ENCODE data around the gene HPSE2.

HPSE2 gene

GRCh38 chr10:98461500-98461842, 774.2 kb downstream of the HPSE2 start:
- Histone ChIP-seq H2AFZ (ENCODE audit: low read depth, low read length) (no peak overlapping the region), H3K4me2 (ENCODE audit: low read length) (no peak overlapping the region), H3K27ac (ENCODE audit: low read length) (no peak overlapping the region), H4K20me1 (ENCODE audit: insufficient read depth, low read length) (no peaks in the 10 kb centered on the region), H3K27me3 (ENCODE audit: low read depth, low read length) (no peaks in the 10 kb centered on the region), H3K4me1 (ENCODE audit: low read length) (no peaks in the 10 kb centered on the region), H3K9me3 (ENCODE audit: insufficient read depth, low read length) (no peaks in the 10 kb centered on the region), H3K36me3 (replicated peaks; ENCODE audit: low read depth, low read length) (no peaks in the 10 kb centered on the region), H3K9ac (ENCODE audit: low read length) (no peak overlapping the region), H3K79me2 (ENCODE audit: low read length) (no peaks in the 10 kb centered on the region), H3K4me3 (ENCODE audit: low read length) (no peak overlapping the region)
- TF ChIP-seq, protein P1, sequence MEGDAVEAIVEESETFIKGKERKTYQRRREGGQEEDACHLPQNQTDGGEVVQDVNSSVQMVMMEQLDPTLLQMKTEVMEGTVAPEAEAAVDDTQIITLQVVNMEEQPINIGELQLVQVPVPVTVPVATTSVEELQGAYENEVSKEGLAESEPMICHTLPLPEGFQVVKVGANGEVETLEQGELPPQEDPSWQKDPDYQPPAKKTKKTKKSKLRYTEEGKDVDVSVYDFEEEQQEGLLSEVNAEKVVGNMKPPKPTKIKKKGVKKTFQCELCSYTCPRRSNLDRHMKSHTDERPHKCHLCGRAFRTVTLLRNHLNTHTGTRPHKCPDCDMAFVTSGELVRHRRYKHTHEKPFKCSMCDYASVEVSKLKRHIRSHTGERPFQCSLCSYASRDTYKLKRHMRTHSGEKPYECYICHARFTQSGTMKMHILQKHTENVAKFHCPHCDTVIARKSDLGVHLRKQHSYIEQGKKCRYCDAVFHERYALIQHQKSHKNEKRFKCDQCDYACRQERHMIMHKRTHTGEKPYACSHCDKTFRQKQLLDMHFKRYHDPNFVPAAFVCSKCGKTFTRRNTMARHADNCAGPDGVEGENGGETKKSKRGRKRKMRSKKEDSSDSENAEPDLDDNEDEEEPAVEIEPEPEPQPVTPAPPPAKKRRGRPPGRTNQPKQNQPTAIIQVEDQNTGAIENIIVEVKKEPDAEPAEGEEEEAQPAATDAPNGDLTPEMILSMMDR (IDR thresholded peaks at IDR 0.05; ENCODE audit: low read depth, low read length), result no peak
- TF ChIP-seq EZH2phosphoT487 (IDR thresholded peaks at IDR 0.05; ENCODE audit: low read depth), result no peak

DNA sequence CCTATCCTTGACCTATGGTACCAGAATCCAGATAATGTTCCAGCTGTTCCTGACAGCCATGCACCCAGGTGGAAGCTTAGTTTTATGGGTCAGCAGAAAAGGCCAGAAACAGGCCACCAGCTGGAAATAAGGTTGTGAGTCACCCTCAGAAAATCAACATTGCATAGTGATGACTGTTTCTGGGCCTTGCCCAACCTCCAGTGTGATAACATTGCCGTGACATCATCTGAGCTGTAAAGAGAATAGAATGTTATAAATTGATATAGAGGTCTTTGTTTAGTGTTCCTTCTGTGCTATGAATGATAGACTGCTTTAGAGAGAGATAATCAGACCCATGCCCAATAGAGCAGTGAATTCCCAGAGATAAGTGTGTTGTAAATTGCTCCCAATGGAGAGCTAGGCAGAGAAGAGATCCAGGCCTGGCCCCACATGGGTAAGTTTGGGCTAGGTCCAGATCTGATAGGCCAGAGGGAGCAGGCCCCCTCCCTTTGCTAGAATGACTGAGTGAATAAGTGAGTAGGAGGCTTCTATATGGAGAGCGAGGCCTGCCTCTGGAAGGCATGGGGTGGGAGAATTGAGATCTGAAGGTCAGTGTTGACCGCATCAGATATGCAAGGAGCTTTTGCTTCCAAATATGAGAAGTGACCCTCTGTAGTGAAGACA, 774.7 kb downstream of the HPSE2 start:
- Histone ChIP-seq H3K4me2 (ENCODE audit: low read length) (no peak overlapping the region), H3K27me3 (ENCODE audit: low read depth, low read length) (no peaks in the 10 kb centered on the region), H3K4me3 (ENCODE audit: low read length) (no peak overlapping the region), H3K9me3 (ENCODE audit: insufficient read depth, low read length) (no peaks in the 10 kb centered on the region), H3K4me1 (ENCODE audit: low read length) (no peaks in the 10 kb centered on the region), H3K79me2 (ENCODE audit: low read length) (no peaks in the 10 kb centered on the region), H3K9ac (ENCODE audit: low read length) (no peak overlapping the region), H2AFZ (ENCODE audit: low read depth, low read length) (no peak overlapping the region), H4K20me1 (ENCODE audit: insufficient read depth, low read length) (no peaks in the 10 kb centered on the region), H3K27ac (ENCODE audit: low read length) (no peak overlapping the region), H3K36me3 (replicated peaks; ENCODE audit: low read depth, low read length) (no peaks in the 10 kb centered on the region)
- TF ChIP-seq EZH2phosphoT487 (IDR thresholded peaks at IDR 0.05; ENCODE audit: low read depth), result no peak
- TF ChIP-seq, protein P1 (IDR thresholded peaks at IDR 0.05; ENCODE audit: low read depth, low read length), result no peak

DNA sequence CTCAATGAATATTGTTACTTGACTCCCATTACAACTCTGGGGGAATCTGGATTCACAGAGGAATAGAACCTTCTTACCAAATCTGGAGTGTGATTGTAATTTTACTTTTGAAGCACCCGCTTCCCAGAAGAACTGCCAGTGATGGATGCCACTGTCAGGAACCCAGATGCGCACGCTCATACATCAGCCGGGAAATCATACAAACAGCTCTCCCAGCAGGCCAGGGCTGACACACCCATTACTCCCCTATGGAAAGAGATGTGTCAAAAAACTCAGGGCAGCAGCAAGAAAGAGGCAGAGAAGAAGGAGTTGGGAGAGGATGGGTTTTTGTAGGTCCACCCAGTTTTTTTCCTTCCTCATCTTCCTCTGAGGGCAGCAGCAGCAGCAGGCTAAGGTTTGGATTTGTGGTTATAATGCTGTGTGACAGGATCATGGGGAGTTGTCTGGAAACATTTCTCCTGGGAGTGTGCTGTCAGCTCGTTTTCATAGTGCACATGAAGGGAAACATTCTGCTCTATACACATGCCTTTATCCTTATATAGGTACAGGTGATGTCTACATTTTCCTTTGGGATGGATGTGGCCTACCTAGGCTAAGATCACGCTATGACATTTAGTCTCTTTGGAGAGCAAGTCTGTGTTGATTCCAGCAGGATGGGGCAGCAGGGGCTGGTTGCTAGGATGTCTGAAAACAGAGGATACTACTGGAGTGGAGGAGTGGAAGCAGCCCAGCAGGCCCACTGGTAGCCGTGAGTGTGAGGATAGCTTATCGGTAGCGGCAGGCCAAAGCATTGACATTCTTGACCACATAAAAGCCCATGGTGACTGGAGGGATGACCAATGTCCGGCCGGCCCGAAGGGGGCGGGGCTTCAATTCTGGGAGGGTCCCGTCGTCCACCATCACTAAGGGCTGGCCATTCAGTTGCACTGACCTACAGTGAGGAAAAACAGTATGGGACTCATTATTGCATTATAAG, 776.6 kb downstream of the HPSE2 start:
- Histone ChIP-seq H3K4me3 (ENCODE audit: low read length) (no peak overlapping the region), H3K27me3 (ENCODE audit: low read depth, low read length) (no peaks in the 10 kb centered on the region), H3K27ac (ENCODE audit: low read length) (no peak overlapping the region), H4K20me1 (ENCODE audit: insufficient read depth, low read length) (no peaks in the 10 kb centered on the region), H3K9me3 (ENCODE audit: insufficient read depth, low read length) (no peaks in the 10 kb centered on the region), H3K4me2 (ENCODE audit: low read length) (no peak overlapping the region), H3K9ac (ENCODE audit: low read length) (no peak overlapping the region), H3K4me1 (ENCODE audit: low read length) (no peaks in the 10 kb centered on the region), H3K79me2 (ENCODE audit: low read length) (no peaks in the 10 kb centered on the region), H3K36me3 (replicated peaks; ENCODE audit: low read depth, low read length) (no peaks in the 10 kb centered on the region), H2AFZ (ENCODE audit: low read depth, low read length) (no peak overlapping the region)
- TF ChIP-seq, protein P1 (IDR thresholded peaks at IDR 0.05; ENCODE audit: low read depth, low read length), result no peak
- TF ChIP-seq EZH2phosphoT487 (IDR thresholded peaks at IDR 0.05; ENCODE audit: low read depth), result no peak

GRCh38 chr10:98457721-98458120, 777.9 kb downstream of the HPSE2 start:
- no peaks in the 10 kb centered on the region for H3K9me3 ChIP-seq (ENCODE audit: insufficient read depth, low read length)
- H4K20me1 ChIP-seq (ENCODE audit: insufficient read depth, low read length), result no peaks in the 10 kb centered on the region
- no peak overlapping the region for H3K27ac ChIP-seq (ENCODE audit: low read length)
- no peak overlapping the region for H3K4me3 ChIP-seq (ENCODE audit: low read length)
- TF ChIP-seq, protein P1 (IDR thresholded peaks at IDR 0.05; ENCODE audit: low read depth, low read length), result no peak
- TF ChIP-seq EZH2phosphoT487 (IDR thresholded peaks at IDR 0.05; ENCODE audit: low read depth), result no peak
- H3K4me1 ChIP-seq (ENCODE audit: low read length), result no peaks in the 10 kb centered on the region
- H3K27me3 ChIP-seq (ENCODE audit: low read depth, low read length), result no peaks in the 10 kb centered on the region
- H3K9ac ChIP-seq (ENCODE audit: low read length), result no peak overlapping the region
- no peak overlapping the region for H2AFZ ChIP-seq (ENCODE audit: low read depth, low read length)
- H3K79me2 ChIP-seq (ENCODE audit: low read length), result no peaks in the 10 kb centered on the region
- H3K4me2 ChIP-seq (ENCODE audit: low read length), result no peak overlapping the region
- no peaks in the 10 kb centered on the region for H3K36me3 ChIP-seq (replicated peaks; ENCODE audit: low read depth, low read length)
